SK-N-SH (cell line): ENCODE data around the gene COL26A1. TPM values are rescaled to one million over a fixed set of nuclear protein-coding genes. Genes with fewer than 3 reads are reported as not detected.

ENCODE experiments used
- CTCF ChIA-PET: fragments of 300-600, 350-600 bp; formaldehyde crosslinking; extraction: SDS; loops from one replicate; lab custom pipeline; 2021; lab: Yijun Ruan, JAX
- POLR2A ChIA-PET: fragments of 350-600 bp; sonication (Branson Sonifier 250); formaldehyde crosslinking; extraction: SDS; loops from one replicate; lab custom pipeline; 2020; ENCODE audit warnings: antibody characterized with exemption, inconsistent platforms; lab: Yijun Ruan, JAX
- DNase-seq: peaks from one replicate; pipeline ENCODE4 v3.0.0; 2012
- H2AFZ ChIP-seq: fragments of 200-600 bp; sonication (generic); 2 replicates; pipeline ENCODE4 v1.8.1; 2016; ENCODE audit warnings: antibody characterized with exemption, mild to moderate bottlenecking, low read depth
- H3F3A ChIP-seq: fragments of 200-600 bp; sonication (generic); replicated peaks from 2 replicates; pipeline ENCODE3; 2016; ENCODE audit warnings: antibody characterized with exemption, mild to moderate bottlenecking; ENCODE audit not compliant: insufficient read depth
- H3K27ac ChIP-seq, 2 experiments: fragments of 200-500 bp in 1 of 2; fragments of 200-600 bp in 1 of 2; sonication (Bioruptor generic) in 1 of 2; sonication (generic), shearing (Covaris generic) in 1 of 2; 2 replicates each; pipeline versions ENCODE4 v1.5.1 to v1.6.1; 2014 to 2016; ENCODE audit warnings: low read depth in 2 of 2, inconsistent platforms in 1 of 2, low read length in 1 of 2, mild to moderate bottlenecking in 1 of 2, mixed read lengths in 1 of 2
- H3K27me3 ChIP-seq: fragments of 200-600 bp; sonication (generic), shearing (Covaris generic); 2 replicates; pipeline ENCODE4 v1.6.1; 2016; ENCODE audit warnings: mixed run types; ENCODE audit not compliant: insufficient read depth
- H3K36me3 ChIP-seq, 2 experiments: fragments of 200-500 bp in 1 of 2; fragments of 200-600 bp in 1 of 2; sonication (Bioruptor generic) in 1 of 2; sonication (generic) in 1 of 2; replicated peaks in 1 of 2; 2 replicates each; pipeline versions ENCODE3 to v1.5.1; 2014 to 2016; ENCODE audit warnings: low read length in 1 of 2, mild to moderate bottlenecking in 1 of 2; ENCODE audit not compliant: insufficient read depth in 2 of 2, control insufficient read depth in 1 of 2
- H3K4me1 ChIP-seq, 2 experiments: fragments of 200-500 bp in 1 of 2; fragments of 200-600 bp in 1 of 2; sonication (Bioruptor generic) in 1 of 2; sonication (generic), shearing (Covaris generic) in 1 of 2; 2 replicates each; pipeline versions ENCODE4 v1.5.1 to v1.6.1; 2014 to 2016; ENCODE audit warnings: low read depth in 1 of 2, low read length in 1 of 2, mixed run types in 1 of 2; ENCODE audit not compliant: insufficient read depth in 2 of 2, control insufficient read depth in 1 of 2
- H3K4me2 ChIP-seq: fragments of 200-600 bp; sonication (generic), shearing (Covaris generic); 2 replicates; pipeline ENCODE4 v1.6.1; 2017; ENCODE audit warnings: mixed run types
- H3K4me3 ChIP-seq, 2 experiments: fragments of 200-500 bp in 1 of 2; fragments of 200-600 bp in 1 of 2; sonication (Bioruptor generic) in 1 of 2; sonication (generic), shearing (Covaris generic) in 1 of 2; 2 replicates each; pipeline versions ENCODE4 v1.5.1 to v1.8.1; 2014 to 2016; ENCODE audit warnings: low read depth in 2 of 2, inconsistent platforms in 1 of 2, low read length in 1 of 2, mild to moderate bottlenecking in 1 of 2, mixed read lengths in 1 of 2, moderate library complexity in 1 of 2
- H3K79me2 ChIP-seq: fragments of 200-600 bp; sonication (generic); 2 replicates; pipeline ENCODE4 v1.8.1; 2017; ENCODE audit warnings: mild to moderate bottlenecking; ENCODE audit not compliant: insufficient read depth
- H3K9ac ChIP-seq: fragments of 200-600 bp; sonication (generic); 2 replicates; pipeline ENCODE4 v1.6.1; 2017; ENCODE audit warnings: mixed run types
- H3K9me2 ChIP-seq: fragments of 200-600 bp; sonication (generic); 2 replicates; pipeline ENCODE4 v1.6.1; 2017; ENCODE audit warnings: mixed run types
- H3K9me3 ChIP-seq: fragments of 200-600 bp; sonication (generic); 2 replicates; pipeline ENCODE4 v1.6.1; 2017; ENCODE audit warnings: mixed run types, mild to moderate bottlenecking, moderate library complexity
- H4K20me1 ChIP-seq: fragments of 200-600 bp; sonication (generic); 2 replicates; pipeline ENCODE4 v1.6.1; 2017; ENCODE audit warnings: mild to moderate bottlenecking, mixed run types; ENCODE audit not compliant: insufficient read depth
- CHD2 ChIP-seq: fragments of 150-350 bp; IDR thresholded peaks from 2 replicates; pipeline ENCODE4 v1.6.1; 2018; ENCODE audit warnings: low read length; ENCODE audit not compliant: partially characterized antibody
- EZH2phosphoT487 ChIP-seq: fragments of 200-600 bp; sonication (generic); IDR thresholded peaks from 2 replicates; pipeline ENCODE4 v1.6.1; 2017; ENCODE audit warnings: low read depth, mixed run types, mild to moderate bottlenecking, antibody characterized with exemption, moderate library complexity, borderline replicate concordance
- FOSL2 ChIP-seq: IDR thresholded peaks from 2 replicates; pipeline ENCODE4 v1.4.0; 2012; ENCODE audit warnings: low read depth, mild to moderate bottlenecking, moderate library complexity, borderline replicate concordance
- FOXJ3 ChIP-seq: sonication (generic); formaldehyde crosslinking; IDR thresholded peaks from 2 replicates; pipeline ENCODE4 v1.5.1; 2020; ENCODE audit warnings: mild to moderate bottlenecking, missing genetic modification reagents
- GATA2 ChIP-seq: sonication (generic); formaldehyde crosslinking; IDR thresholded peaks from 2 replicates; pipeline ENCODE4 v1.5.0; 2020; ENCODE audit warnings: mild to moderate bottlenecking, missing genetic modification reagents
- IRF3 ChIP-seq: fragments of 150-350 bp; IDR thresholded peaks from 2 replicates; pipeline ENCODE4 v1.6.1; 2016; ENCODE audit warnings: mild to moderate bottlenecking, low read depth, low read length
- MAX ChIP-seq: IDR thresholded peaks from 2 replicates; pipeline ENCODE4 v1.4.0; 2012; ENCODE audit warnings: low read depth
- MEF2A ChIP-seq: IDR thresholded peaks from 2 replicates; pipeline ENCODE4 v1.4.0; 2012; ENCODE audit warnings: low read depth, borderline replicate concordance
- MXI1 ChIP-seq: IDR thresholded peaks from 2 replicates; pipeline ENCODE4 v1.6.1; 2012; ENCODE audit warnings: mild to moderate bottlenecking, low read depth, low read length, improper control_type of control experiment
- NFIC ChIP-seq: IDR thresholded peaks from 2 replicates; pipeline ENCODE4 v1.4.0; 2012; ENCODE audit warnings: borderline replicate concordance
- NRF1 ChIP-seq: IDR thresholded peaks from 2 replicates; pipeline ENCODE4 v1.6.1; 2012; ENCODE audit warnings: low read depth, mild to moderate bottlenecking, low read length
- PBX3 ChIP-seq: IDR thresholded peaks from 2 replicates; pipeline ENCODE4; 2012
- RAD21 ChIP-seq: IDR thresholded peaks from 2 replicates; pipeline ENCODE4 v1.6.1; 2012; ENCODE audit warnings: mild to moderate bottlenecking, low read length
- RCOR1 ChIP-seq: fragments of 150-350 bp; IDR thresholded peaks from 2 replicates; pipeline ENCODE4 v1.6.1; 2017; ENCODE audit warnings: antibody characterized with exemption, low read length
- RFX5 ChIP-seq: IDR thresholded peaks from 2 replicates; pipeline ENCODE4 v1.6.1; 2012; ENCODE audit warnings: mild to moderate bottlenecking, improper control_type of control experiment, low read length
- SMC3 ChIP-seq: IDR thresholded peaks from 2 replicates; pipeline ENCODE4 v1.6.1; 2012; ENCODE audit warnings: low read depth, low read length, improper control_type of control experiment
- TAF1 ChIP-seq: IDR thresholded peaks from 2 replicates; pipeline ENCODE4 v1.6.1; 2012; ENCODE audit warnings: low read depth, mild to moderate bottlenecking, low read length, moderate library complexity, borderline replicate concordance
- TEAD4 ChIP-seq: IDR thresholded peaks from 2 replicates; pipeline ENCODE4 v1.4.0; 2012; ENCODE audit warnings: mild to moderate bottlenecking, borderline replicate concordance; ENCODE audit not compliant: insufficient read depth
- USF2 ChIP-seq: fragments of 150-350 bp; IDR thresholded peaks from 2 replicates; pipeline ENCODE4 v1.6.1; 2017; ENCODE audit warnings: antibody characterized with exemption, low read length, low read depth, borderline replicate concordance
- YY1 ChIP-seq: IDR thresholded peaks from 2 replicates; pipeline ENCODE4 v1.4.0; 2012; ENCODE audit warnings: low read depth, mild to moderate bottlenecking
- WGBS: methylation state at CpG from one replicate; pipeline ENCODE4 v1.1.6; 2017; ENCODE audit warnings: low lambda C conversion rate; 5-methylcytosine and 5-hydroxymethylcytosine counted together
- polyA plus RNA-seq, 3 experiments: library from polyadenylated mRNA; depleted of rRNA; stranded (reverse); fragments of >200 nt; gene quantifications; 2 replicates each; pipeline ENCODE4 v1.2.3, GENCODE V29; 2012

The COL26A1 gene
- polyA plus RNA-seq, 1 of the 3 experiments (the other 2 are of a cell fraction), result 0.05 TPM

GRCh38 chr7:101465131-101465530 lies 102.5 kb downstream of the COL26A1 start:
- no peaks in the 10 kb centered on the region for H4K20me1 ChIP-seq
- no peaks in the 10 kb centered on the region for H3K4me1 ChIP-seq
- H3K4me3 ChIP-seq, result no peak overlapping the region
- H2AFZ ChIP-seq, result no peak overlapping the region
- no peak overlapping the region for H3K27ac ChIP-seq
- H3K36me3 ChIP-seq, result no peaks in the 10 kb centered on the region
- TF ChIP-seq IRF3 (no peak), MXI1 (no peak), RFX5 (no peak), PBX3 (no peak), GATA2 (CRISPR knock-in tag) (no peak), USF2 (no peak), TEAD4 (no peak), SMC3 (no peak), TAF1 (no peak), YY1 (no peak), RCOR1 (no peak)
- 70% methylated on average over 5 of the region's 5 CpGs for WGBS
- peaks cover 17% of the 10 kb centered on the region; the same call in 1 of the 2 replicates for H3K27me3 ChIP-seq
- H3K9me2 ChIP-seq, result no peaks in the 10 kb centered on the region
- H3K4me2 ChIP-seq, result no peak overlapping the region
- ChIA-PET POLR2A (interaction anchor here (0.6 kb wide), 2 partner anchors 115 to 614 kb away, joined by 3 read pairs; no protein-coding TSS in a partner anchor), CTCF (interaction anchor here (0.8 to 1.5 kb wide), 3 partner anchors 25 to 73 kb away, joined by 3 to 7 read pairs (median 4); no protein-coding TSS in a partner anchor)
- no peak overlapping the region for H3K9ac ChIP-seq
- no peaks in the 10 kb centered on the region for H3K9me3 ChIP-seq
- no peaks in the 10 kb centered on the region for H3F3A ChIP-seq
- no peaks in the 10 kb centered on the region for H3K79me2 ChIP-seq
- DNase-seq, result no peak

GRCh38 chr7:101465576-101466196 lies 103.0 kb downstream of the COL26A1 start:
- H3K36me3 ChIP-seq, result no peaks in the 10 kb centered on the region
- H3K79me2 ChIP-seq, result no peaks in the 10 kb centered on the region
- no peak for DNase-seq
- no peak overlapping the region for H3K27ac ChIP-seq
- peaks cover 22% of the 10 kb centered on the region; the same call in 1 of the 2 replicates for H3K27me3 ChIP-seq
- H3K4me3 ChIP-seq, result no peak overlapping the region
- H2AFZ ChIP-seq, result no peak overlapping the region
- CTCF ChIA-PET, result interaction anchor here (1.0 to 1.5 kb wide), 2 partner anchors 25 to 73 kb away, joined by 3 to 7 read pairs; no protein-coding TSS in a partner anchor
- H4K20me1 ChIP-seq, result no peaks in the 10 kb centered on the region
- H3K4me1 ChIP-seq, result no peaks in the 10 kb centered on the region
- H3K9me2 ChIP-seq, result no peaks in the 10 kb centered on the region
- POLR2A ChIA-PET, result interaction anchor here (0.6 kb wide), 1 partner anchor 614 kb away, joined by 3 read pairs; no protein-coding TSS in a partner anchor
- H3K9me3 ChIP-seq, result no peaks in the 10 kb centered on the region
- no peak overlapping the region for H3K9ac ChIP-seq
- WGBS, result 56% methylated on average over 9 of the region's 9 CpGs
- no peak overlapping the region for H3K4me2 ChIP-seq
- H3F3A ChIP-seq, result no peaks in the 10 kb centered on the region
- no peak for TF ChIP-seq YY1
- no peak for TF ChIP-seq RAD21
- no peak for TF ChIP-seq CHD2
- TF ChIP-seq RCOR1, result no peak
- TF ChIP-seq NFIC, result no peak
- no peak for TF ChIP-seq MAX
- TF ChIP-seq GATA2 (CRISPR knock-in tag), result no peak
- TF ChIP-seq SMC3, result no peak
- no peak for TF ChIP-seq MEF2A
- TF ChIP-seq MXI1, result no peak
- TF ChIP-seq NRF1, result no peak
- TF ChIP-seq FOSL2, result no peak
- TF ChIP-seq USF2, result no peak
- no peak for TF ChIP-seq EZH2phosphoT487
- no peak for TF ChIP-seq FOXJ3
